Activated CD8-positive, alpha-beta memory T cell treated with anti-CD3 and anti-CD28 coated beads for 24 hours (primary cell): ENCODE results near the gene ARHGAP42.
A peak's percentile ranks its signal among the peaks of the same experiment; 100 is the strongest.

Experiments
- DNase-seq: peaks from one replicate; pipeline ENCODE4 v3.0.0-alpha.2; 2020

The ARHGAP42 gene

GRCh38 chr11:100683126-100683525, 4.0 kb upstream of the ARHGAP42 start:
- DNase-seq, result no peak

GRCh38 chr11:100684101-100685065, 2.7 kb upstream of the ARHGAP42 start:
- DNase-seq, result no peak

- DNase-seq, result no peak
Measured at GRCh38 chr11:100686476-100687053, 523 bp upstream of the ARHGAP42 start.

GRCh38 chr11:100687630-100688395, 725 bp downstream of the ARHGAP42 start:
- DNase-seq, result peak; percentile 59

GRCh38 chr11:100689141-100689540, 2.1 kb downstream of the ARHGAP42 start:
- no peak for DNase-seq

- DNase-seq, result no peak
Measured at GRCh38 chr11:100691896-100692653, 5.0 kb downstream of the ARHGAP42 start.

- DNase-seq, result no peak
Measured at GRCh38 chr11:100695911-100696310, 8.8 kb downstream of the ARHGAP42 start.

GRCh38 chr11:100703139-100703538, 16.1 kb downstream of the ARHGAP42 start:
- DNase-seq, result no peak

GRCh38 chr11:100703801-100704575, 16.9 kb downstream of the ARHGAP42 start:
- DNase-seq, result no peak

GRCh38 chr11:100705447-100705846, 18.4 kb downstream of the ARHGAP42 start:
- DNase-seq, result no peak

- DNase-seq, result no peak
Measured at GRCh38 chr11:100706179-100706578, 19.1 kb downstream of the ARHGAP42 start.

GRCh38 chr11:100709233-100709957, 22.3 kb downstream of the ARHGAP42 start:
- DNase-seq, result no peak

GRCh38 chr11:100711984-100712383, 24.9 kb downstream of the ARHGAP42 start:
- DNase-seq, result no peak

GRCh38 chr11:100712583-100712982, 25.5 kb downstream of the ARHGAP42 start:
- DNase-seq, result no peak

- no peak for DNase-seq
Measured at GRCh38 chr11:100715165-100715761, 28.2 kb downstream of the ARHGAP42 start.

- no peak for DNase-seq
Measured at GRCh38 chr11:100716838-100717237, 29.8 kb downstream of the ARHGAP42 start.

GRCh38 chr11:100719362-100719761, 32.3 kb downstream of the ARHGAP42 start:
- no peak for DNase-seq

GRCh38 chr11:100719809-100720221, 32.7 kb downstream of the ARHGAP42 start:
- no peak for DNase-seq

GRCh38 chr11:100726680-100727079, 39.6 kb downstream of the ARHGAP42 start:
- DNase-seq, result no peak

GRCh38 chr11:100727410-100727809, 40.3 kb downstream of the ARHGAP42 start:
- DNase-seq, result no peak

- DNase-seq, result no peak
Measured at GRCh38 chr11:100730266-100730665, 43.2 kb downstream of the ARHGAP42 start.
